Epithelial cell of prostate (primary cell): ENCODE data around the gene POP4.
A peak's percentile ranks its signal among the peaks of the same experiment; 100 is the strongest.
"Not testable (repeated sequence)": the region's sequence is repeated elsewhere in the genome, so short reads cannot be mapped to it uniquely, and the experiment has no call there.

ENCODE experiments used
- DNase-seq: peaks from one replicate; pipeline ENCODE4 v3.0.0-alpha.2; 2011; ENCODE audit warnings: low read depth, low spot score
- H3K27ac ChIP-seq: fragments of 450-650 bp; 2 replicates; pipeline ENCODE4 v1.5.1; 2017; ENCODE audit warnings: mild to moderate bottlenecking

Gene POP4

DNA sequence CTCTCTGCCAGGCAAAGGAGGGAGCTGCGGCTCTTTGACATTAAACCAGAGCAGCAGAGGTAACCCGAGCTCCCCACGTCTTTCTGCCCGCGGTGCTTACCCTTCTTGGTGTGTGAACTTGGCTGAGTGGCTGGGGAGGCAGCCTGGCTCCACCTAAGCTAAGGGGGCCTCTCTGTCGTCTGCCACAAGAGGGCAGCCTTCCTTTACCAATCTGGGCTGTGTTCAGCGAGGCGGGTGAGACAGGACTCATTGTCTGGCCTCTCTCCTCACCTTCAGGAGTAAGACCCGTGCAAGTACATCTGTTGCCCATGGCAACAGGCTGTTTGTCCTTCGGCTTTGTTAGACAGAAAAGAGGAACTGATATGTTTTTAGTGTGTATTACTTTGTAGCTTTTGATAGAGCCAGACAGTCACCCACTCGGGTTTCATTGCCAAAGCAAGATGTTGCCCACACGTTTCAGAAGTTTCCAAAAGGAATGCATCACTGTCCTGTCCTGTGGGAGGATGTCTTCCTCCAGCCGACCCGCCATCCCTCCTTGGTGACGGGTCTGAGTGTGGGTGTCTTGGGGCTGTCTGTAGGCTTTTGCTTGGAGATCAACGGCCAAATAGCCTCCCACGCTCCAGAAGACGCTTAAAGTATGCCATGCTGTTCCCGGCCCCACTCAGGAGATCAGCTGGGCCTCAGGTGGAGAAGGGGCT lies 4.6 kb downstream of the POP4 start:
- DNase-seq: peak; percentile 14
- no peak overlapping the region for H3K27ac ChIP-seq

DNA sequence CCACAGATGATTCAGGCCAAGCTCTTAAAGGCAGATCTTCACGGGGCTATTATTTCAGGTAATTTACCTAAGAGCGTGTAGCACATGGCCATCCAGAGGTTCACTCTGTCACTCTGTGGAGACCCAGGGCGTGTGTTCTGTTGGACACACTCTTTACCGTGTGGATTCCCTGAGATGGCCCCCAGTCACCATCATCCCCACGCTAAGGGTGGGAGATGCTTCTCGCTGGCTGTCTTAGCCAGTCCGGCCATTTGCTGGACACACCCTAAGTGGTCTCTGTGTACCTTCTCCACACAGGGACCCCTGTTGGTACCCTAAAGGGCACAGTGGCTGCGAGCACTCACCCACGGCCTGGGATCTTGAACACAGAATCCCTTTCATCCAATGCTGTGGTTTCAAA lies 6.0 kb downstream of the POP4 start:
- no peak overlapping the region for H3K27ac ChIP-seq
- DNase-seq: no peak

DNA sequence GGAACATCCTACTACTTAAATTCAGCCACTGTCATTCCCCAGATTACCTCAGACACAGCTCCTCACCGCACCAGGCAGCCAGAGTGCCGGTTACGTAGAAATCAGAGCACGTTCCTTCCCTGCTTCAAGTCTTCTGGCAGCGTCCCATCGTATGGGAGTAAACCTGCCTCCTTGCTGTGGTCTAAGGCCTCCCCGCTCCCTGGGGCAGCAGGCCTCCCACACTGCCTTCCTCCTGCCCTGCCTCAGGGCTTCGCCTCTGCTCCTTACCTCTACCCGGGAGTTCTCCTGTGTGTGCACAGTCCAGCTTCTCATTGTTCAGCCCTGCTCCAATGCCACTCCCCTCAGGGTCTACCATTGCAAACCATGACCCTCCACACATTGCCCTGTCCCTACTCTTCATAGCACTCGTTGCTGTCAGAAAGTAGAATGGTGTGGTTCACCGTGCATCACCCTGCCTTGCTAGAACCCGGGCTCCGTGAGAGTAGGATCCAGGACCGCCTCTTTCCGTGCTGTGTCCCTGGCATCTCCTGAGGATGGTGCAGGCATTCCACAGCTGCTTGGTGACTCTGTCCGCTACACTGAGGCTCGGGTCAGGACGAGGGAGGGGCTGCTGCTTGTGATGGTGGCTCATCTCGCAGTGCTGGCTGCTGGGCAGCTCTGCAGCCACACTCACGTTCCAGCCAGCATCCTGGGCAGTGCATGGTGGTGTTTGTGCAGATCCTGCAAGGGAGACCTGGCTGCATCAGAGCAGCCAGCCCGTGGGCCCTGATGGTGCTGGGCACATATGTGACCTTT lies 6.9 kb downstream of the POP4 start:
- H3K27ac ChIP-seq: no peak overlapping the region
- no peak for DNase-seq

DNA sequence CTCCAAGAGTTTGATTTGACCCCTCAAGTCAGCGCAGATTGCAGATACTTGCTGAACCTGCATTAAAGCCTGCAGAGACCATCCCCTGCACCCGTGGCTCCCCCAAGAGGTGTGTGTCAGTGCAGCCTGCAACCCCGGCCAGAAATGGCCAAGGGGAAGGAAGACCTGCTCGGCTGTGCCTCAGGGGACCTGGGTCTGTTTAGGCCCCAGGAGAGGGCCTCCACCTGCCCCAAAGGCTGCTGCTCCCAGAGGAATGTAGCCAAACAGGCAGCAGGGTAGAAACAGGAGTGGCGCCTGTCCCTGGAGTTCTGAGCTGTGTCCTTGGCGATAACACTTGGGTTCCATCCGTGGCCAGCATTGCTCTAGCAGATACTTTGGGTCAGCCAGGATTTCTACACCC lies 8.0 kb downstream of the POP4 start:
- no peak for DNase-seq
- no peak overlapping the region for H3K27ac ChIP-seq

DNA sequence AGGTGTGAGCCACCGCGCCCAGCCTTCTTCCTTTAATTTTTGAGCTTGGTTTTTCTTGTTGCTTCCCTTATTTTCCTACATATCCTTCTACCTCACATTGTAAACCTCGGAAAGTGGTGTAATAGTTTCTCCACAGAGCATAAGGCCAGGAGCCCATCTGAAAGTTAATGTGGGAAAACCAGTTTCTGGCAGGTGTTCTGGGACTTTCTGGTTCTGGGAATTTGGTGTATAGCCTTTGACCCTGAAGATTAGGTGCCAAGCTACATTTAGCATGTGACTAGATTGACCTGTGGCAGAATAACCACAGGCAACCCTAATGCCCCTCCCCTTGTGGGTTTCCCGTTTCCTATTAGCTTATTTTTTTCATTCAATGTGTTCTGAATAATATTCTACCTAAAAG lies 8.7 kb downstream of the POP4 start:
- H3K27ac ChIP-seq: no peak overlapping the region

DNA sequence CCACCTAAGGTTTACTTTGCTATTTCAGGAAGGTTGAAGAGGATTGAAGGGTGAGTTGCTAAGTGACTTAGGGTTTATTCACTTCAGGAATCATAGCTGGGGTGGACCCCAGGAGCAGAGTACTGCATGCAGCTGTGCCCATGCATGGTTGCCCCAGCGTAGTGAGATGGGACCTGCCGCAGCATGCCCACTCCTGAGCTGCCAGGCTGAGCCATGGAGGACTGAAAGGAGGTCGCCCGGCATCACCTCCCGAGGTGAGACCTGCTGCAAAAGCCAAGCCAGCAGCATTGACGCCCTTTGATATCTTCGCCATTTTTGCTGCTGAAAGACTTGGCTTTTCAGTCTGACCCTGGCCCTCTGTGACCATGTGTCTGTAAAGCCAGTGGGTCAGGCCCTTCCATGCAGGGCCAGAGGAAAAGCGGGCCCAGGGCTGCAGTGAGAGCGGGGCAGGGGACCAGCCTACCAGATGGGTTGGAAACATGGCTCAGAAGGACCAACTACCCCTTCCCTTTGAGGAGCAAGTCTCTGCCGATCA lies 9.9 kb downstream of the POP4 start:
- H3K27ac ChIP-seq: no peak overlapping the region
- no peak for DNase-seq

More for the DNA sequence above, 8.7 kb downstream of the POP4 start:
- DNase-seq: no peak

DNA sequence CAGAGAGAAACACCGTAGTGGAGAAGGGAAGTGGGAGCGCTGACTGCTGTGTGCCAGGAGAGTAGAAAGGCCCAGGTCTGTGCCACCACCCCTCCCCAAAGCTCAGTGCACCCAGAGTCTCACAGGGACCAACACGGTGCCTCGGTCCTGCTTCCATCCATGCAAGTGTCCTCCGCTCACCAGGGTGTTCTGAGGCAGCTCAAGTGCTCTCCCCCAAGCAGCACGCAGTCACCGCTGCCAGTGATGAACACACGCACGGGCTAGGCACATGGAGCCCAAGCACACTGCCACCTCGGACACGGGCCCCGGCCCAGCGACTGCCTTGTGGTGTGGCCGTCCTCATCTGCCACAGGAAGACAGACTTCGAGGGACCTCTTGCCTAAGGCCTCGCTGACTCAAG lies 10.5 kb downstream of the POP4 start:
- no peak for DNase-seq
- H3K27ac ChIP-seq: no peak overlapping the region

DNA sequence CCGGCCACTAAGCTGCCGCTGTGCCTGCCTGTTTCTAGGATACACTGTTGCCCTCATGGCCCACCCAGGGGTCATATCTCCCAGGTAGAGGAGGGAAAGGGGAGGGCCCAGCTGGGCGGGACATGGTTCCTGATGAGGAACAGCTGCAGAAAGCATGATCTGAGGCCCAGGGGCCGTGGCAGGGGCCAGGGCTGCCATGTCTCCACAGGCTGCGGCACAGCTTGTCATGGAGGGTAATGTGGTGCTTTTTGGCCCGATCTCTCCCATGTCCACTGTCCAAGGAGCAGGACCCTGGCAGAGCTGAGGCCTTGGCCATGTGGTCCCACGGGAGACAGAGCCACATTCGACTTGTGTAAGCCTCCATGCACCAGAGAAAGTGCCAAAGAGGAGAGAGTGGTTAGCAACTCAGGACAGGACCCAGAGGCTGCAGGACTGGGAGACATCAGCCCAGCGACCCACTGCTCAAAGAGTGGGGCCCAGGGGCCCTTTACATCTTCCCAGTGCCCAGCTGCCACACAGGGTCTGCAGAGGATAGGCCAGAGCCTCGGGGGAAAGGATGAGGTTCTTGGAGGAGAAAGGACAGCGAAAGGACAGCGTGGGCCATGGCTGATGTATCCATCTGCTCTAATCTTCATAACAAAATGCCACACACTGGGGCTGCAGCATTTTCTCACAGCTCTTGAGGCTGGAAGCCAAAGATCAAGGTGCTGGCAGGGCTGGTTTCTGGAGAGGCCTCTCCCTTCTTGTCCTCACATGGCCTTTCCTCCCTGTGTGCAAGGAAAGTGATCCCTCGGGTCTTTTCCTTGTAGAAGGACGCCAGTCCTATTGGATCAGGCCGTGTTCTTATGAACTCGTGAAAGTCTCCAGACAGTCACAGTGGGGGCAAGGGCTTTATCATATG lies 11.5 kb downstream of the POP4 start:
- no peak overlapping the region for H3K27ac ChIP-seq
- no peak for DNase-seq

DNA sequence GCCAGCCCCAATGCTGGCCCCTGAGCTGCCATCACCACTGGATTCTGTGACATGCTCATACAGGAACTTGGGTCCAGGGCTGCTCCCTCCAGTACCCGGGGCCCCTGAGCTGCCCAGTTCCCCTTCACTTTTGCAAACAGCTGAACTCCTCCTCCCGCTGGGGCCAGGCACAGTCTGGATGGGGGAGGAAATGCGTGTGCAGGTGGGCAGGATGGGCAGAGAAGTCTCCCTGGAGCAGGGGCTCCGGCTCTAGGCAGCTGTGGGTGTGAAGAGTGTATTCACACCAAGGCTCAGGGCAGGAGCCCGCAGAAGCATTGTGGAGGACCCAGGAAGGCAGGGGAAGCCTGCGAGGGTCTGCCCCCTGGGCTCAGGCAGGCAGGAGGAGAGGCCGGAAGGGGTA lies 12.4 kb downstream of the POP4 start:
- no peak for DNase-seq
- no peak overlapping the region for H3K27ac ChIP-seq

DNA sequence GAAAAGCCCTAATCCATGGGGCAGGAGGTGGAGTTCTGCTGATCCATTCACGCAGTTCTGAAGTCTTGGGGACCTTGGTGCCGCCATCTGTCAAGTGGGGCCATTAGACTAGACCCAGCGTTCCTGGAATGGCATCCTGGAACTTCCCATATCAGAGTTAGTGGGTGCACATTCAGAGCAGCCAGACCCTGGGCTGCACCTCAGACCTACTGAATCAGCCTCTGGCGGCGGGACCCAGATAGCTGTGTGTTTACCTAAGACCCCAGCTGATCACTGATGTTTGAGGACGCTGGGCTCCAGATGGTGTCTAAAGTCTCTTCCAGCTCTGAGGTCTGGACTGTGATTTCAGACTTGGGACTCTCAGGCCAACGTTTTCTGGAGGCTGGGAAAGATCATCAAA lies 12.8 kb downstream of the POP4 start:
- H3K27ac ChIP-seq: no peak overlapping the region
- no peak for DNase-seq

DNA sequence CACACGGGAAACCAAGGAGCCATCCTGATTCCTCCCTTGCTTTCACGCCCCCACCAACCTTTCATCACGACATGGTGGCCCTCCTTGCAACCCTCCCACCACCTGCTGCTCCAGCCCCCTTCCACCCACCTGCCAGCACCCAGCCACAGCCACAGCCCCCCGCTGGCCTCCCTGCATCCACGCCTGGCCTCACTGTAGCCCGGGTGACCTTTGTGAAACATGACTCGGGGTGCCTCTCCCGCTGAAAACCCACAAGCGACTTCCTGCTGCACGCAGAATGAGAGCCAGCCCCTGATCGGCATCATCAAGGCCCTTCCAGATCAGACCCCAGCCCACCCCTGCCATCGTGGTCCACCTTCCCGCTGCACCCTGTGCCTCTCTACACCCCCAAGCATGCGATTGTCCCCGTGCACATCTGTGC lies 14.9 kb downstream of the POP4 start:
- no peak for DNase-seq
- no peak overlapping the region for H3K27ac ChIP-seq

DNA sequence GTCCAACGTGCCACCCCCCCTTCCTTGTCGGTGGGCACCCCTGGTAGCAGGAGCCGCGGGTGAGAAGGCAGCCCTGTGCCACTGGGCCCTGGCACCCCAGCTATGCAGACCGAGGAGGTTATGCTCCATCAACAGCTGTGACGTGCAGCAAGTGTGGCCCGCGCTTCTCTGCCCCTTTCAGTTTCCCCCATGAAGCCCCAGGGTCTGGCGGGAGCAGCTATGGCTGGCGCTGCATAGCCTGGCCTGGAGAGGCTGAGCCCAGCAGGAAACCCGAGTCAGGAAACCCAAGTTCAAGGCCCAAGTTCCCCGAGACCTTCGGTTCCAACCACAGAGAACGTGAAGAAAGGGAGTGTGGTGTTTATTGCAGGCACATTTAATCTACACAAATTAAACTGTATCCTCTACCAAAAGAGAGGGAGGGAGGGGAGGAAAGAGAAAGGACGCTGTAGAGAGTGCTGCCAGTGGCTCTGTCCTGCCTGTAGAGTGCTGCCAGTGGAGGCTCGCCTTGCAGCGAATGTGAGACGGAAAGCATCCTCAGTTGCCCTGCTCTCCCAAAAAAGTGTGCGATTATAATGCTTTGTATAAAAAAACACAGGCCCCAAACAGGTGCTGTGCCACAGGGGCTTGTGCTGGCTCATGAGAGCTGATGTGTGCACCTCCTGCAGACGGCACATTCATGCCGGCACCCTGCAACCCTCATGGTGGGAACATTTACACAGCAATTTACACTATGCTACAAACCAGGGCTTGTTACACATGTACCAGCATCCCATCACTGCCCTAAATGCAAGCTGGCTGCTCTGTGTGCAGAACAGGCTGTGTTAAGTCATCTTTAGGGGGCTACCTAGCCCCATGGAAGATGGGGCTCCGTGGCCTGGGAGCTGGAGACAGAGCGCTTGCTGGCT lies 16.3 kb downstream of the POP4 start:
- H3K27ac ChIP-seq: no peak overlapping the region
- DNase-seq: no peak

DNA sequence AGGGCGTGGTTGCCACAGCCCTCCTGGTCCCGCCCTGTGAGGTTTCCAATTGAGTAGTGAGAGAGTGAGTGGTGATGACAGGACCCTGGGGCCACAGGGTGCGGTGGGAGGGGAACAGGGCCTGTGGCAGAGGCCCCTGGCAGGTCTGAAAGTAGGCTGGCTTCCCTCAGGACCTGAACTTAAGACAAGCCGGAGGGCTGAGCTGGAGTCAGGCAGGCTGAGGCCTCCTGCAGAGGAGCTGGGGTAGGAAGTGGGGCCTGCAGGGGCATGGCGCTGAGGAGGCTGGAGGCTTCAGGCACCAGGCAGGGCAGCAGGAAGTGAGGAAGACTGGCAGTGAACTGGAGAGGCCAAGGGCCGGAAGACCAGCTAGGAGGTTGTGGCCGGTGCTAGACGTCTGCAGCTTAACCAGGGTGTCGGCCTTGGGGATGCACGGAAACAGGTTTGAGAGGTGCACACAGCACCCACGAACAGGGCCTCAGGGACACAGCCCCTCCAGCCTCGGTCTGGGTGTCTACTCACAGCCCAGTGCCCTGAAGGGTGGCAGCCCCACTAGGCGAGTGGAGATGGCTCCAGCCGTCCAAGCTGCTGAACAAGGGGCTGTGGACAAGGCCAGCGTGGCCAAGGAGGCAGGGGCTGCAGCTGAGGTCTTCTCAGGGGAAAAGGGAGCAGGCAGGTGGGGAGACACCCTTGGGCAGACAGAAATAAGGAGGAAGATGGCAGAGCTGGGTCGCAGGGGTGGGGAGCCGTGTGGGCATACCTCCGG lies 17.8 kb downstream of the POP4 start:
- H3K27ac ChIP-seq: no peak overlapping the region
- DNase-seq: no peak

DNA sequence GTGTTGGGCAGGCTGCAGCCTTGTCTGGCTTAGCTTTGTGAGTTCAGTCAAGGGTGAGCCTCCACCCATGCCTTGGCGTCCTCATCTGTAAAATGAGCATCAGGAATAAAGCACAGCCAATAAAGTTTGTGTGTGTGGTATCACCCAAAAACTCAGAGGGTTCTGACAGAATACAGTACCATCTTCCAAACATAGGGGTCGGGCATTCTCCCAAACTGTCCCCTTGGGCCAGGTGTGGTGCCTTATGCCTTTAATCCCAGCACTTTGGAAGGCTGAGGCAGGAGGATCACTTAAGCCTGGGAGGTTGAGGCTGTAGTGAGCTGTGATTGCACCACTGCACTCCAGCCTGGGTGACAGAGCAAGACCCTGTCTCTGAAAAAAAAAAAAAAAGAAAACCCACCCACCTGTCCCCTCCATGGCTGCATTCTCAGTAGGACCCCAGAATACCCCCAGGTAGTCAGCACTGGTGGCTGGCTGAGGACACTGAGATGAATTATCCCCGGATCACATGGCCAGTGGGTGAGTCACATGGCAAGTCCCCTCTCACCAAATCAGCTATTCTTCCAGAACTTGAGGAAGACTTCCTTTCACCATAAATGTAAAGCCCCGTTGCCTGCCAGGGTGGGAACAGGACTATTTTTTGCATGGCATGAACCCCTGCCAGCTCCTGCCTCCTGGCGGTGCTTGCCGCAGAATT lies 18.6 kb downstream of the POP4 start:
- DNase-seq: no peak
- H3K27ac ChIP-seq: no peak overlapping the region

DNA sequence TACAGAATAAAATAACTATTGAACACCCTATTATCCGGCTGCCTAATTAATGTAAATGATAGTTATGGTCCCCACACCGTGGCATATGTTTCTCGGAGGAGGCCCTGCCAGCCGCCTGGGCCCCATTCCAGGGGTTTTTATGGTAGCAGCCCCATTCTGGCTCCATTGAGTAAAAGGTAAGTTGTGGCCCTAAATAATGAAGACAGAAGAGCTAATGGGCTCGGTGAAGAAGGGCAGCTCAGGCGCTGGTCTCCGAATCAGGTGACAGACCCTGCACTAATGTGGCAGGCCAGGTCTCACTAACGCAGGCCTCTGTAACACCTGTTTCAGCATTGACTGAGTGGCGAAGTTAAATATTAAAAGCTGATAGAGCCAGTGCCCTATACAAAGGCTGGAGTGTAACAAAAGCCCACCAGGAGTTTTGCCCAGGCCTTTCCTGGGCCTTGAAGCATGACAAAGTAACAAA lies 19.1 kb downstream of the POP4 start:
- DNase-seq: no peak
- no peak overlapping the region for H3K27ac ChIP-seq

DNA sequence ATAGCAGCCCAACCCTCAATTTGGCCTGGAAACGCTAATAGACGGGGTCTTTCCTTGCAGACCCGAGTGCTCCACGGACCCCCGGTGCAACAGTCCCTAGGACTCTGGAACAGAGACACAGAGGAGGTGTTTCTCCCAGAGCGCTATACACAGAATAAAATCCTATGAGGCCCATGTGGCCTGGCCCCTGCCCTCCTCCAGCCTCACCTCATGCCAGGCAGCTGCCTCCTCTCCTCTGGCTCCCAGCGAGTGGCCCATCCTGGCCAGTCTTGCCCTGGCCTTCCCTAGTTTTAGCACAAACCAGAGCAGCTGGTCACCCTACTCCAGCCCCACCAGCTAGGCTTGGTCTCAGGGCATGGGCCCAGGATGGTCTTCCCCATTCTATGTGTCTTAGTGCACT lies 20.3 kb downstream of the POP4 start:
- DNase-seq: no peak
- H3K27ac ChIP-seq: no peak overlapping the region

DNA sequence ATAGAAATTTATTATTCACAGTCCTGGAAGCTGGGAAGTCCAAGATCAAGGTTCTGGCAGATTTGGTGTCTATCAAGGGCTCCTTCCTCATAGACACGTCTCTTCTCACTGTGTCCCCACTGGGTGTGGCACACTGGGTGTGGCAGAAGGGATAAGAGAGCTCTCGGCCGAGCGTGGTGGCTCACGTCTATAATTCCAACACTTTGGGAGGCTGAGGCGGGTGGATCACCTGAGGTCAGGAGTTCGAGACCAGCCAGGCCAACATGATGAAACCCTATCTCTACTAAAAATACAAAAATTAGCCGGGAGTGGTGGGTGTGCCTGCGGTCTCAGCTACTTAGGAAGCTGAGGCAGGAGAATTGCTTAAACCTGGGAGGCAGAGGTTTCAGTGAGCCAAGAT lies 20.7 kb downstream of the POP4 start:
- H3K27ac ChIP-seq, DNase-seq: not testable (repeated sequence)

DNA sequence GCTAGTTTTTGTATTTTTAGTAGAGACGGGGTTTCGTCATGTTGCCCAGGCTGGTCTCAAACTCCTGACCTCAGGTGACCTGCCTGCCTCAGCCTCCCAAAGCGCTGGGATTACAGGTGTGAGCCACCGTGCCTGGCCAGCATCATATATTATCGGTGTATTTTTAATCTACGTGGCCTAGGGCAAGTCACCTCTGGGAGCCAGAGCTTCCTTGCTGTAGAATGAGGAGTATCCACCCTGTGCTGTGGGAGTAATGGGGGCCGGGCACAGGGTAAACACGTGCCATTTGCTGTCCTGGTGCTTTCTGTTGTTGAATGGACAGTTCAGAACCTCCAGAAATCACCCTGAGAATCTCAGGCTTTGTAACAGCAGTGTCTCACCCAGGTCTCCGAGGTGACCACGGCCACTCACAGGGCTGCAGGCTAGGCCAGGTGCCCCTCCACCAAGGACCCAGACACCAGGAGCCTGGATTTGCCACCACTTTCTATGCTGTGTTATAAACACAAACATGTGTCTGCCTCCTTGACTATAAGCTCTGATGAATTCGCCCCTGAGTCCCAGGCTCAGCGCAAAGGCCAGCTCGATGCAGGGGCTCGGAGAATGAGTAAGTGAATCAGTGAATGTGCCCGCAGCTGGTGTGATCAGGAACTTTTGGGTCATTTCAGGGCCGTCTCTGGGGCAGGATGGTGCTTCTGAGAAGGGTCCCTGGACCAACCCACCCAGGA lies 22.7 kb downstream of the POP4 start:
- no peak for DNase-seq
- no peak overlapping the region for H3K27ac ChIP-seq
